PC-9 (cell line): ENCODE results near the gene NID1. TPM values are rescaled to one million over a fixed set of nuclear protein-coding genes. Genes with fewer than 3 reads are reported as not detected.

Experiments
- BruUV-seq: library from RNA; stranded (reverse); fragments of 400-500 nt; replicated peaks from 2 replicates; lab custom pipeline; 2021; lab: Mats Ljungman, UMichigan
- CTCF ChIA-PET: fragments of 300-600 bp; sonication (Branson Sonifier 250); formaldehyde crosslinking; loops from one replicate; lab custom pipeline; 2022; ENCODE audit warnings: antibody characterized with exemption; lab: Charles Lee
- POLR2A ChIA-PET: fragments of 300-600 bp; sonication (Branson Sonifier 250); formaldehyde crosslinking; loops from one replicate; lab custom pipeline; 2022; ENCODE audit warnings: antibody characterized with exemption; ENCODE audit not compliant: unreplicated experiment; lab: Charles Lee
- DNase-seq, 2 experiments: peaks; one replicate each; pipeline versions ENCODE4 v3.0.0 to v3.0.0-alpha.2; 2015 to 2022; ENCODE audit warnings: mixed read lengths in 1 of 2
- H2AFZ ChIP-seq: fragments of 200-600 bp; sonication (generic); 2 replicates; pipeline ENCODE4 v1.8.1; 2017; ENCODE audit warnings: antibody characterized with exemption
- H3F3A ChIP-seq: fragments of 200-600 bp; sonication (generic); 2 replicates; pipeline ENCODE4 v1.8.1; 2017; ENCODE audit warnings: antibody characterized with exemption, mild to moderate bottlenecking, low read depth; ENCODE audit not compliant: insufficient read depth
- H3K27ac ChIP-seq: fragments of 200-600 bp; sonication (generic); 2 replicates; pipeline ENCODE4 v1.6.1; 2016; ENCODE audit warnings: mixed run types
- H3K27me3 ChIP-seq: fragments of 200-600 bp; sonication (generic); 2 replicates; pipeline ENCODE4 v1.6.1; 2016; ENCODE audit warnings: low read depth, mixed run types; ENCODE audit not compliant: insufficient read depth
- H3K36me3 ChIP-seq: fragments of 200-600 bp; sonication (generic); 2 replicates; pipeline ENCODE4 v1.6.1; 2016; ENCODE audit warnings: low read depth, mixed run types
- H3K4me1 ChIP-seq: fragments of 200-600 bp; sonication (generic); replicated peaks from 2 replicates; pipeline ENCODE4 v1.6.1; 2016; ENCODE audit warnings: mixed run types; ENCODE audit not compliant: insufficient read depth
- H3K4me2 ChIP-seq: fragments of 200-600 bp; sonication (generic); 2 replicates; pipeline ENCODE4 v1.6.1; 2017; ENCODE audit warnings: mixed run types
- H3K4me3 ChIP-seq: fragments of 200-600 bp; sonication (generic); 2 replicates; pipeline ENCODE4 v1.6.1; 2016; ENCODE audit warnings: mixed run types
- H3K79me2 ChIP-seq: fragments of 200-600 bp; sonication (generic); 2 replicates; pipeline ENCODE4 v1.6.1; 2017; ENCODE audit warnings: low read depth, mixed run types
- H3K9me2 ChIP-seq: fragments of 200-600 bp; sonication (generic); 2 replicates; pipeline ENCODE4 v1.8.1; 2017; ENCODE audit warnings: mild to moderate bottlenecking; ENCODE audit not compliant: insufficient read depth
- H3K9me3 ChIP-seq: fragments of 200-600 bp; sonication (generic); 2 replicates; pipeline ENCODE4 v1.8.1; 2016; ENCODE audit warnings: low read depth; ENCODE audit not compliant: insufficient read depth
- H4K20me1 ChIP-seq: fragments of 200-600 bp; sonication (generic); 2 replicates; pipeline ENCODE4 v1.8.1; 2017; ENCODE audit not compliant: insufficient read depth
- EZH2 ChIP-seq: fragments of 200-600 bp; sonication (generic); IDR thresholded peaks from 2 replicates; pipeline ENCODE4 v1.8.0; 2017; ENCODE audit warnings: antibody characterized with exemption, low read depth
- intact Hi-C: fragments of 100-400 bp; cut with micrococcal nuclease; formaldehyde crosslinking; loops from one replicate; pipeline ENCODE4 v1.10.0; 2022; ENCODE audit not compliant: unreplicated experiment
- total RNA-seq: library from RNA; stranded (reverse); gene quantifications from 2 replicates; pipeline ENCODE4 v1.2.3, GENCODE V29; 2021
- TF ChIP-seq, protein P1 (sequence below): fragments of 200-600 bp; sonication (generic); conservative IDR thresholded peaks from 2 replicates; pipeline ENCODE4 v1.6.1; 2017; ENCODE audit warnings: mixed run types, antibody characterized with exemption, mild to moderate bottlenecking, moderate library complexity

NID1 gene
- total RNA-seq, 1 experiment from 2014 or later = not detected

DNA sequence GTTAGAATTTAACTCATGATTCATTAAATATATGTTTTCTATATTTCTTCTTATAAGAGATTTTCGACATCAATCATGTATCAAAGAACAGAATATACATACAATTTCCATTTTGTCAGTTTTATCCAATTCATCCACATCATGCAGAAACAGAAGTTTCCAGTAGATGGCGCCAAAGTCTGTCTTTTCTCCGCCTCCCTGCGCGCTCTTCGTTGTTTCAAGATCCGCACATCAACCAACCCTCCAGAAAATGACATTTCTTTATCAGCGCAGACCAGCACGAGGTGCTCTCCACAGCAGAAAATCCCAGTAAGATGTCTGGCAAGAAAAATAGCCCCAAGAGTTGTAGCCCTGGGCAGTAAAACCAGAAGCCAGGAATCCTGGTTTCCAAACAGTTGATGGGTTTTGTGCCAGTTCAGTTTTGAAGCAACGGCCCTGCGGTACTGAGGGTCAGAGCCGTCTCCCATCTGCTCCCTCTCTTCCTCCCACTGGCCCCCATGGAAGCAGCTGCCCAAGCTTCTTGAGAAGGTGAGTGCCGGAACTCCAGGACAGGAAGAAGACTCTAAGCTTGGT is 38.8 kb upstream of the NID1 start:
- Histone ChIP-seq H3K36me3 (no peaks in the 10 kb centered on the region), H3F3A (peaks cover 6% of the 10 kb centered on the region; the same call in 1 of the 2 replicates), H3K4me1 (no peaks in the 10 kb centered on the region), H2AFZ (no peak overlapping the region), H3K27me3 (no peaks in the 10 kb centered on the region), H3K79me2 (no peaks in the 10 kb centered on the region), H3K9me3 (no peaks in the 10 kb centered on the region), H4K20me1 (no peaks in the 10 kb centered on the region), H3K27ac (no peak overlapping the region), H3K4me2 (no peak overlapping the region), H3K4me3 (no peak overlapping the region), H3K9me2 (no peaks in the 10 kb centered on the region)
- TF ChIP-seq EZH2 = no peak
- TF ChIP-seq, protein P1, sequence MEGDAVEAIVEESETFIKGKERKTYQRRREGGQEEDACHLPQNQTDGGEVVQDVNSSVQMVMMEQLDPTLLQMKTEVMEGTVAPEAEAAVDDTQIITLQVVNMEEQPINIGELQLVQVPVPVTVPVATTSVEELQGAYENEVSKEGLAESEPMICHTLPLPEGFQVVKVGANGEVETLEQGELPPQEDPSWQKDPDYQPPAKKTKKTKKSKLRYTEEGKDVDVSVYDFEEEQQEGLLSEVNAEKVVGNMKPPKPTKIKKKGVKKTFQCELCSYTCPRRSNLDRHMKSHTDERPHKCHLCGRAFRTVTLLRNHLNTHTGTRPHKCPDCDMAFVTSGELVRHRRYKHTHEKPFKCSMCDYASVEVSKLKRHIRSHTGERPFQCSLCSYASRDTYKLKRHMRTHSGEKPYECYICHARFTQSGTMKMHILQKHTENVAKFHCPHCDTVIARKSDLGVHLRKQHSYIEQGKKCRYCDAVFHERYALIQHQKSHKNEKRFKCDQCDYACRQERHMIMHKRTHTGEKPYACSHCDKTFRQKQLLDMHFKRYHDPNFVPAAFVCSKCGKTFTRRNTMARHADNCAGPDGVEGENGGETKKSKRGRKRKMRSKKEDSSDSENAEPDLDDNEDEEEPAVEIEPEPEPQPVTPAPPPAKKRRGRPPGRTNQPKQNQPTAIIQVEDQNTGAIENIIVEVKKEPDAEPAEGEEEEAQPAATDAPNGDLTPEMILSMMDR = peak; percentile 96
- BruUV-seq = no TSS peak
- POLR2A ChIA-PET = no interaction called here
- DNase-seq = peak in 1 of 2 experiments; percentile 41
- CTCF ChIA-PET = no interaction called here
- intact Hi-C loops = loop anchor here (1.0 to 10.0 kb wide), 3 partner anchors 501 to 1283 kb away; partner anchors contain the start of genes B3GALNT2 and HEATR1

DNA sequence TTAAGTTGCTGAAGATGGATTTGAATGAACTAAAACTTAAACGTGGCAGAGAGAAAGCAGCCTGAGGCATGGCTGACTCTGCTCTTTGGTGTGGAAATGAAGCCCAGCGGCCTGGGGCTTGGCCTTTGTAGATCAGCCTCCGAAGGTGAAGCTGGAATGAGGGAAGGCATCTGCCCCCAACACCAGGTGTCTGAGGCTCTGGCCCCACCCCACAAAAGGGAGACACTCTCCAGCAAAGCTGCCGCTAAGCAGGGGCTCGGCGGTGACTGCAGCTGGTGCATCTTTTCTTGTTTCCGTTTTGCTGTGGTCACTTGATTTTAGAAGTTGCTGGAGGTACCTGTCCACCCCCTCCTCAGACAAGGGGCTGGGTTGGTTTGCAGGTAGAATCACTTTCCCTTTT is 38.2 kb upstream of the NID1 start:
- H3K4me3 ChIP-seq = no peak overlapping the region
- H2AFZ ChIP-seq = no peak overlapping the region
- CTCF ChIA-PET = no interaction called here
- DNase-seq = no peak
- intact Hi-C loops = loop anchor here (1.0 to 10.0 kb wide), 3 partner anchors 501 to 1284 kb away; partner anchors contain the start of genes B3GALNT2 and HEATR1
- no peaks in the 10 kb centered on the region for H3K4me1 ChIP-seq
- H3K36me3 ChIP-seq = no peaks in the 10 kb centered on the region
- H3K9me2 ChIP-seq = no peaks in the 10 kb centered on the region
- H3K9me3 ChIP-seq = peaks cover under 1% of the 10 kb centered on the region; the same call in 1 of the 2 replicates
- TF ChIP-seq, protein P1 = no peak
- TF ChIP-seq EZH2 = no peak
- no TSS peak for BruUV-seq
- H3K4me2 ChIP-seq = no peak overlapping the region
- no peak overlapping the region for H3K27ac ChIP-seq
- H3K27me3 ChIP-seq = no peaks in the 10 kb centered on the region
- POLR2A ChIA-PET = interaction anchor here (0.6 kb wide), 1 partner anchor 131 kb away, joined by 5 read pairs; no protein-coding TSS in a partner anchor
- no peaks in the 10 kb centered on the region for H3K79me2 ChIP-seq
- peaks cover 13% of the 10 kb centered on the region for H3F3A ChIP-seq
- H4K20me1 ChIP-seq = no peaks in the 10 kb centered on the region

DNA sequence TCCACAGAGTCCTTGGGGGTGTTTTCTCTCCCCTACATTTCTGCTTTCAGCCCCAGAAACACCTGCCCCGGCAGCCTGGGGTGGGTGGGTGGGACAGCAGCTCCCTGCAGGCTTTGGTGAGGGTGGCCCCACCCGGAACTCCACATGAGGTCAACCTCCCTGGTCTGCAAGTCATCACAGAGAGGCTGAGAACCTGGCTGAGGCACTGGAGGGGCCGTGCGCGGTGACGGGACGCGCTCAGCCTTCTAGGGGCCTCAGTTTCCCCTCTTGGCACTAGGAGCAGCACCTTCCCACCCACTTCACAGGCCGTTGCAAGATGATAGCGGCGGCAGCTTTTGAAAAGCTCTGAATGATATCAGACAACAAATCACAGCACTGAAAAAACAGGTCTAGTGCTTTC is 37.7 kb upstream of the NID1 start:
- H2AFZ ChIP-seq = no peak overlapping the region

More for the DNA sequence above, 37.7 kb upstream of the NID1 start:
- Histone ChIP-seq H3K4me2 (no peak overlapping the region), H3K9me2 (no peaks in the 10 kb centered on the region), H3K79me2 (no peaks in the 10 kb centered on the region), H3K36me3 (no peaks in the 10 kb centered on the region), H3F3A (peaks cover 18% of the 10 kb centered on the region), H3K27ac (no peak overlapping the region), H3K9me3 (peaks cover 5% of the 10 kb centered on the region; the same call in 1 of the 2 replicates), H4K20me1 (no peaks in the 10 kb centered on the region), H3K27me3 (no peaks in the 10 kb centered on the region), H3K4me3 (no peak overlapping the region), H3K4me1 (no peaks in the 10 kb centered on the region)
- POLR2A ChIA-PET = interaction anchor here (0.6 kb wide), 1 partner anchor 131 kb away, joined by 5 read pairs; no protein-coding TSS in a partner anchor
- no peak for DNase-seq
- intact Hi-C loops = loop anchor here (1.0 to 10.0 kb wide), 3 partner anchors 502 to 1284 kb away; partner anchors contain the start of genes B3GALNT2 and HEATR1
- TF ChIP-seq, protein P1 = no peak
- TF ChIP-seq EZH2 = no peak
- BruUV-seq = no TSS peak
- CTCF ChIA-PET = no interaction called here
